Stimulated activated CD8-positive, alpha-beta memory T cell treated with anti-CD3 and anti-CD28 coated beads, Interleukin-12 subunit alpha, Interleukin-12 subunit beta, amount 100 ng/mL, for 1 hour (primary cell): Measurements from ENCODE around the gene EEF1AKMT3.
"Not testable (repeated sequence)": the region's sequence is repeated elsewhere in the genome, so short reads cannot be mapped to it uniquely, and the experiment has no call there.

ENCODE experiments used
- DNase-seq: peaks from one replicate; pipeline ENCODE4 v3.0.0-alpha.2; 2020; ENCODE audit warnings: low read depth

The EEF1AKMT3 gene

DNA sequence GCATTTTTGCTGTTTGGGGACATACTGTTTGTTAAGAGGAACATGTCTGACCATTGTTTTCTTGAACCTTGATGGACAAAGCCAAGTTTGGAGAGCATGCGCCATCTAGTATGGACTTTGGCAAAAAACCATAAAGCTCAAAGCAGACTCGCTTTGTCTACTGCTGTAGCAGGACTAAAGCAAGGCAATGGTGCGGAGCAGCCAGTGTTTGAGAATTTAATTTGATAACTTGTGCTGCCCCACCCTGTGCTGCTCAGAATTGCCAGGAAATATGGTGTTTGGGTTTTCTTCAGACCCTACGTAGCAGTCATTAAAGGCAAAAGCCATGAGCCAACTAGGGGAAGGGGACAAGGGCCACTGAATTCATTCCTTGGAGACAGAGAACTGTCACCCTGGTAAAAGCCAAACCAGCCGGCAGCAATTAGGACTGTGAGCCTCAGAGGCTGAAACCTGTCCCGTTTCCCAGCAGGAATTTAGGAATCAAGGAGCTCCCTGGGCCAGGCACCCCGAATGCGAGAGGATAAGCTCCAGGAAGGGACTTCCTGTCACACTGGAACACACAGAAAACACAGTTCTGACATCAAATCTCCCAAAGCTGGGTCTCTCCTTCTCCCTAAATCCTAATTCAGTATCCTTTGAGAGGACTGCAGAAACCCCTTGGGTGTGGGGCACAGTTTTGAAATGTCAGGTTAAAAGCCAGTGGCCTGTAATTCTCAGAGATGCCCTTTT, 45.0 kb downstream of the EEF1AKMT3 start:
- DNase-seq = no peak

GRCh38 chr12:57817990-57818331, 45.5 kb downstream of the EEF1AKMT3 start:
- DNase-seq = not testable (repeated sequence)

DNA sequence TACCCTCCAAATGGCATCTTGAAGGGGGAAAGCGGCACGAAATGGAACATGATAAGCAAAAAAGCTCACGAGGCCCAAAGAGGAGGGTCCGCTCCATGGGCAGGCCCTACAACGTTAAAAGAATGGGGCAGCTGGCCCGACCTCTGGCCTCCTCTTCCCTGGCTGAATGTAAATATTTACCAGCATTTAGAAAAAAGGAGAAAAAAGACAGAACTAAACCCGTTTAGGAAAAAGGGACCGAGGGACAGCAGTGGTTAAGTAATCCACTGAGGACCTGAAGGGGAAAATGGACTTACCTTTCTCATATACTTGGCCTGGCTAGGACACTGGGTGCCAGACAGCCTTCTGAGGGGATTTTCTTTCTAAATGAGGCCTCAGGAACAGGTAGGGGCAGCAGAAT, 47.7 kb downstream of the EEF1AKMT3 start:
- not testable (repeated sequence) for DNase-seq

DNA sequence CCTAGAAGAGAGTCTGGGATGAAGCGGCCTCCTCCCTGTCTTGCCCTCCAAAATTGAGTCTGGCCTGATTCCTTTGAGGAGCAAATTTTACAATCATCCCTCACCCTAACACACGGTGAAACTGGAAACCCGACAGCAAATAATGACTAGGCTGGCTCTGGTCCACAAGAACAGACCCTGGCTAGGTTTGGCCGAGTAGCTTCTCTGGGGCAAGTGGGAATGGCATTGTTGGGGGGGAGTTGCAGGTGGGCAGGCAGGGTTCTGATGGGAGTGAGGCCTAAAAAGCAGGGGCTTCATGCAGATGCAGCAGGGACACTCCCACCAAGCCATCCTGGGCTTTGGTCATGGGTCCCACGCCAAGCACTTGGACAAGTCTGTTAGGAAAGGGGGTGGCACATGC, 48.6 kb downstream of the EEF1AKMT3 start:
- DNase-seq = not testable (repeated sequence)

- DNase-seq = no peak
These were observed 49.2 kb downstream of the EEF1AKMT3 start for GRCh38 chr12:57821474-57822214.

GRCh38 chr12:57822392-57823130, 50.1 kb downstream of the EEF1AKMT3 start:
- no peak for DNase-seq

DNA sequence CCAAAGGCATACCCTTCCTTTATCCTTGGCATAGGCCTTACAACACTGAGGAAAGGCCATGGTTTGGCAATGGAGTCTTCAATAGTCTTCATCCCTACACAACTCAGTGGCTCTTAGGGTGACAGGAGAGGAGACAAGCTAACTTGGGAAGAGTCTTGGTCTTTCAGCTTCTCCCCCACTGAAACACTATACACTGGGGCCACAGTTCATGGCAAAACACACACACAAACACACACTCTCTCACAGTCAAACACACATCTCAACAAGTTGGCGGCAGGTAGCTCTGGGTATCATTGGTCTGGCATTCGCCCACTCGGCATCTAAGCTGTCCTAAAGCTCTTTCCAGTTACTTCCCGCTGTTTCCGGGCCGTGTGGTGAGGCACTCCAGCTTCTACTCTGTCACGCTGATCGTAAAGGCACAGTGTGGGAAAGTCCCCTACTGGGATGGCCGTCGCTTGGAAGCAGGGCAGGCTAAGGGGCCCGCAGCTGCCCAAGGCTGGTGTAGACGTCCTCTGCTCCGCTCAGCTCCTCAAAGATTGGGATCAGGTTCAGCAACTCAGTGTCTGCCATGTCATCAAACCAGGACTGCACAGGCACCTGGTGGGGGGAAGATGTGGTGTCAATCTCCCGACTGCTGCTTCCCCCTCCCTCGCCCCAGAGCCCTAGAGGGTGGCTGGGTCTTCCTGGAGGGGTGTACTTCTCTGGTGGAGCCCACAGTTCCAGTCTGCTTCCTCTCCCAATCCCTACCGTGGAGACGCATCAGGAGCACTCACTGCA, 50.9 kb downstream of the EEF1AKMT3 start:
- DNase-seq = no peak

DNA sequence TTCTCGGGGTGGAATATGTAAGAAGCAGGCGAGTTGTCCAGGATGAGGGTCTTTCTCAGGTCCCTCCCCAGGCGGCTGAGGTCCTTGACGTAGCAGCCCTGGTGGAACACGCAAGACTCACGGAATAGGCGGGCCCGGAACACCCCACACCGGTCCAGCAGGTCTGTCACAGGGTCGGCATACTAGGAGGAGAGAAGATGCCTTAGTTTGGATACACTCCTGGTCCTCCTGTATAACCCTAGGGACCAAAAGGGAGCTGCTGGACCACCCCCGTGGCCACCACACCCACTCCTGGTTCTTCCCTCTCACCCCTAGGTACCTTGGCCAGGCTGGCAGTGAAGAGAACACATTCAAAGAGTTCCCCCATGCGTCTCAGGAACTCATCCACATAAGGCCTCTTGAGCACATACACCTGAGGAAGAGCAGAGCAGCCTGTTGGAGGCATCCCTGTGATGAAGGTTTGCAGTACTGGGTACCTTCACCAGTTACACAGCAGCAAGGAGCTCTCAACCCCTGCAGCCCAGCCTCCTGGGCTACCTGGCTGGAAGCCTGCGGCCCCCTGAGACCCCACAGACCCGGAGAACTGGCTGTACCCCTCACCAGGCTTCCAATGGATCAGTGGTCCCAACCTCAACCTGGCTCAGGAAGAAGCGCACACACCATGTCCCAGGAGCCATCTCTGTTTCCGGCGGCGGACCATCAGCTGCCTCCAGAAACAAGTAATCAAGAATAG, 51.7 kb downstream of the EEF1AKMT3 start:
- no peak for DNase-seq

DNA sequence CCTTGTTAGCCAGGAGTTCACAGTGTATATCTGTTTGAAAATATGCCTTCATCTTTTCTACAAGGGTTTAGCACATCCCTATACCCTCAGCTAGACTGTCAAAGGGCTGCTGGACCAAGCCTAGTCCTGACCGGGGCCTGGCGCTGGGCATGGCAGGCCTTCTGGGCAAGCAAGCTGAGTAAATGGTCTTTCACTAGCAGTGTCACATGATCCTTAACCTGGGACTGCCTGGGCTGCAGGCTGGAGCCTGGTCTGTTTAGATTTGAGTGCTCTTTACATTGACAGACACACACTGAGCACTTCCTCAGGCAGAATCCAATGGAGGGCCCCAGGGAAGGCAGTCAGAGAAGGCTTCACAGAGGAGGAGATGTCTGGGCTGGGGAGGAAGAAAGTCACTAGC, 53.0 kb downstream of the EEF1AKMT3 start:
- no peak for DNase-seq

DNA sequence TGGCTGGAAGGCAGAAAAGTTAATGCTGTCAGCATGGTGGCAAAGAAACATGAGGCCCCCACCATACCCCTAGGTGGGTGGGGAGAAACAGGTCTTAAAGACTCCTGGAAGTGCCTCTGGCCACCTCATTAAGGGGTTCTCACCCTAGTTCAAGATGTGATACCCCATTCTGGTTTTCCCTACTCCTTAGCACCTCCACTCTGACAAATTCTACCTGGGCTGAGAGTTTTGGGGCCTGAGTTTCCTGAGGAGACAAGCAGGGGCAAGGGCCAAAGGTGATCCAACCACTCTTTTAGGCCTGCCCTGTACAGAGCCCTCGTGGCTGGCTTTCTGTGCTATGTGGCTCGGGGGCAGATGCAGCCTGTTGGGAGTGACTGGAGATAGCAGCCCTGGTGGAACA, 54.0 kb downstream of the EEF1AKMT3 start:
- DNase-seq = no peak

- DNase-seq = no peak
These were observed 54.6 kb downstream of the EEF1AKMT3 start for GRCh38 chr12:57826966-57827365.

DNA sequence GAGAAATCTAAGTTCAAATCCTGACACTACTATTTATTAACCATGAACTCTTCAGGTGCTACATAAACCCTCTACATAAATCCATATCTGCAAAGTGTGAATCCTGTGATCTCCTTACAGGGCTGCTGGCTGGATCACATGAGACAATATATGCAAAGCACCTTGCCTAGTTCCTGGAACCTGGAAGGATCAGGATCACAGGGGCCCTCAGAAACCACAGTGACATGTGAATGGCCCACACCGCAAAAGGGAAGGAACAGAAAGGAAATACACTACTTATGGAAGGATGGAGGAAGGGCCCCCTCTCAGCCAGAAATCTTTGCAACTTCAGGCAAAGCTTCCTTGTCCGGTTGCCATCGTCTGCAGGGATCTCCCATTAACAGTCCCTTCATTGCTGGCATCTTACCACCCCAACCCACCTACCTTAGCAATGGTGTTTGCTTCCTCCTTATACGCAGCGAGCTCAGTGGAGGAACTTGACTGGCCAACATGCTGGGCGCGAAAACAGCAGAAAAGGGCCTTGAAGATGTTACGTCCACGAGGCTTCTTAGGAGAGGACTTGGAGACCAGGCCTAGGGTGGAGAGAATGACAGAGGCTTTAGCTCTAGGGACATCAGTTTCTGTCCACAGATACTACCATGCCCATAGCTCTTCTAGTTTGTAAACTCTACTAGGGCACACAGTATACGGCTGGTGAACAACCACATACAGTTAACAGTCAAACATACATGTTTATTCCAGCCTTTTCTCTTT, 56.8 kb downstream of the EEF1AKMT3 start:
- DNase-seq = no peak

DNA sequence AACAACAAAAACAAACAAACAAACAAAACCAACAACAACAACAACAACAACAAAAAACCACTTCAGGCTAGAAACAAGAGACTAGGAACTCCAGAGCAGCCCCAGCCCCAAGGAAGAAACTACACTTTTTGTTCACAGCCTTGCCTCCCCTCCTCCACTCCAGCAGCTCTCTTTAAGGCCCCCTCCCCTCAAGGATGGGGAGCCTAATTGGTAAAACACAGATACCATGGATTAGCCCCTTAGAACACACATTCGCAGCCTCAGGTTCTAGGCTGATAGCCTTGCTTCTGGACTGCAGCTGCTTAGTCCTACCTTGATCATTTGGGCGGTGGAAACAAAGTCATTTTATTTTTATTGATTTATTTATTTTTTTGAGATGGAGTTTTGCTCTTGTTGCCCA, 58.0 kb downstream of the EEF1AKMT3 start:
- DNase-seq = no peak
